HEK293T (cell line): ENCODE measurements around the gene HBA1.
"Not testable (repeated sequence)": the region's sequence is repeated elsewhere in the genome, so short reads cannot be mapped to it uniquely, and the experiment has no call there.

Source experiments
- CTCF ChIA-PET: fragments of 350-600 bp; formaldehyde crosslinking; extraction: SDS; loops from one replicate; lab custom pipeline; 2021; ENCODE audit warnings: antibody characterized with exemption, inconsistent platforms; lab: Yijun Ruan, JAX
- POLR2A ChIA-PET: fragments of 350-600 bp; formaldehyde crosslinking; extraction: SDS; loops from one replicate; lab custom pipeline; 2020; ENCODE audit warnings: antibody characterized with exemption, inconsistent platforms; lab: Yijun Ruan, JAX
- DNase-seq: peaks from one replicate; pipeline ENCODE4 v3.0.0; 2012; ENCODE audit warnings: mixed read lengths; ENCODE audit errors: extremely low spot score
- ARNT ChIP-seq: fragments of 450-650 bp; IDR thresholded peaks from 2 replicates; pipeline ENCODE4 v1.6.1; 2017; ENCODE audit warnings: mild to moderate bottlenecking
- BHLHE40 ChIP-seq: fragments of 450-650 bp; IDR thresholded peaks from 2 replicates; pipeline ENCODE4 v1.6.1; 2016; ENCODE audit warnings: mild to moderate bottlenecking, moderate library complexity, borderline replicate concordance
- CTBP1 ChIP-seq: fragments of 450-650 bp; IDR thresholded peaks from 2 replicates; pipeline ENCODE4 v1.6.1; 2016; ENCODE audit warnings: borderline replicate concordance
- ELF4 ChIP-seq: fragments of 450-650 bp; IDR thresholded peaks from 2 replicates; pipeline ENCODE4 v1.6.1; 2017; ENCODE audit warnings: antibody characterized with exemption
- FOXA1 ChIP-seq: fragments of 450-650 bp; IDR thresholded peaks from 2 replicates; pipeline ENCODE4 v1.6.1; 2016; ENCODE audit warnings: mild to moderate bottlenecking
- FOXK2 ChIP-seq: fragments of 450-650 bp; IDR thresholded peaks from 2 replicates; pipeline ENCODE4 v1.6.1; 2016; ENCODE audit warnings: mild to moderate bottlenecking
- FOXM1 ChIP-seq: fragments of 450-650 bp; IDR thresholded peaks from 2 replicates; pipeline ENCODE4 v1.6.1; 2017; ENCODE audit warnings: mild to moderate bottlenecking, borderline replicate concordance
- HDGF ChIP-seq: fragments of 450-650 bp; IDR thresholded peaks from 2 replicates; pipeline ENCODE4 v1.6.1; 2017; ENCODE audit warnings: antibody characterized with exemption, borderline replicate concordance
- L3MBTL2 ChIP-seq: fragments of 450-650 bp; conservative IDR thresholded peaks from 2 replicates; pipeline ENCODE4 v1.6.1; 2016; ENCODE audit warnings: mild to moderate bottlenecking
- LEF1 ChIP-seq: fragments of 450-650 bp; IDR thresholded peaks from 2 replicates; pipeline ENCODE4 v1.6.1; 2017; ENCODE audit warnings: mild to moderate bottlenecking, borderline replicate concordance
- NFRKB ChIP-seq: fragments of 450-650 bp; IDR thresholded peaks from 2 replicates; pipeline ENCODE4 v1.6.1; 2016; ENCODE audit warnings: mild to moderate bottlenecking, moderate library complexity
- PKNOX1 ChIP-seq: fragments of 450-650 bp; IDR thresholded peaks from 2 replicates; pipeline ENCODE4 v1.6.1; 2016
- SP1 ChIP-seq: fragments of 450-650 bp; IDR thresholded peaks from 2 replicates; pipeline ENCODE4 v1.6.1; 2017
- SUZ12 ChIP-seq: fragments of 450-650 bp; IDR thresholded peaks from 2 replicates; pipeline ENCODE4 v1.6.1; 2016; ENCODE audit warnings: mild to moderate bottlenecking
- TARDBP ChIP-seq: fragments of 450-650 bp; IDR thresholded peaks from 2 replicates; pipeline ENCODE4 v1.6.1; 2016
- ZNF384 ChIP-seq: fragments of 450-650 bp; IDR thresholded peaks from 2 replicates; pipeline ENCODE4 v1.6.1; 2016

Gene HBA1

DNA sequence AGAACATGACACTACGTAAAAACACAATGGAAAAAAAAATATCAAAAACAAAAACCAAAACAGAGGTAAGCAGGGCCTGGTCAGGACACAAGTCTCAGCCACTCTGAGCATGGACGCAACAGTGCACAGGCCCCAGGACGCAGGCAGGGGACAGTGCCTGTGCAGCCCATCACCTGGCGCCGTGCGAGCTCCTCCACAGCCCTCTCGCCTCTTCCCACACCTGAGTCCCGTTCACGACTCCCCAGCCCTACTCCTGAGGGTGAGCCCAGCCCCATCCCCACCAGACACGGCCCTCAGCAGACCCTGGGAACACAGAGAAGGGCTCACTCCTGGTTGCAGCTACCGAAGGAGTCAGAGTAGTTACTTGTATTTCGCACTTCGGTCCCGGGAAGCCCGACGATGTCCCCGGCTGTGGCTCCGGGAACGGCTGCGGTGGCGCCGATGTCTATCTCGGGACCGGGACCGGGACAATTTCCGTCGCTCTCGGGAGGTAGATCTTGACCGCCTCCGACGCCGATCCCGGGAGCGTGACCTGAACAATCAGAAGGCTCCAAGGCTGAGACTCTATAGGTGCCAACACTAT, 13.2 kb downstream of the HBA1 start:
- ChIA-PET POLR2A (no interaction called here), CTCF (no interaction called here)
- TF ChIP-seq FOXA1: no peak
- no peak for TF ChIP-seq SP1
- TF ChIP-seq CTBP1: no peak
- TF ChIP-seq HDGF: no peak
- no peak for TF ChIP-seq SUZ12
- no peak for TF ChIP-seq ZNF384
- TF ChIP-seq NFRKB: no peak
- no peak for TF ChIP-seq ELF4
- no peak for TF ChIP-seq PKNOX1
- TF ChIP-seq L3MBTL2: no peak
- no peak for TF ChIP-seq BHLHE40
- no peak for TF ChIP-seq FOXK2
- no peak for TF ChIP-seq ARNT
- TF ChIP-seq FOXM1: no peak
- no peak for TF ChIP-seq TARDBP
- DNase-seq: no peak

DNA sequence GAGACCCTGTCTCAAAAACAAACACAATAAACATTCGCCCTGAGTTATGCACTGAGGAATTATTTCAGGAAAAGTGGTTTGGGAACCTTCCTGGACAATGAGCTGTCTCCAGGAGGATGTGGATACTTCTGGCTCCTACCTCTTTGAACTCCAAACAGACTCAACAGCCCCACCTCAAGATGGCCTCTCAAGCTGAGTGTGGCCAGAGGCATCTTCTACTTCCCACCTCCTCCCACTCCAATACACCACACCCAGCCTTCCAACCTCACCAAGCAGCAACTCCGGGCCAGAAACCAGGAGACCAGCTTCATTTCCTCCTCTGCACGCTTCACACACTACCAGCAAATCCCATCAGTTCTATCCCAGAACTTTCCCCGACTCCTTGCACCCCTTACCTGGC, 15.4 kb downstream of the HBA1 start:
- no peak for DNase-seq
- ChIA-PET CTCF (interaction anchor here (0.8 kb wide), 1 partner anchor 10 kb away, joined by 7 read pairs; no protein-coding TSS in a partner anchor), POLR2A (no interaction called here)
- TF ChIP-seq PKNOX1 (no peak), SUZ12 (no peak), CTBP1 (no peak), SP1 (no peak), ARNT (no peak), NFRKB (no peak), ELF4 (no peak), TARDBP (no peak), FOXM1 (no peak), L3MBTL2 (no peak), BHLHE40 (no peak), ZNF384 (no peak), LEF1 (no peak), FOXK2 (no peak), FOXA1 (no peak), HDGF (no peak)

GRCh38 chr16:192686-193085, 16.2 kb downstream of the HBA1 start:
- ChIA-PET CTCF (no interaction called here), POLR2A (no interaction called here)
- TF ChIP-seq BHLHE40 (no peak), FOXM1 (no peak), SUZ12 (no peak), SP1 (no peak), NFRKB (no peak), FOXA1 (no peak), ARNT (no peak), ZNF384 (no peak)
- no peak for DNase-seq

DNA sequence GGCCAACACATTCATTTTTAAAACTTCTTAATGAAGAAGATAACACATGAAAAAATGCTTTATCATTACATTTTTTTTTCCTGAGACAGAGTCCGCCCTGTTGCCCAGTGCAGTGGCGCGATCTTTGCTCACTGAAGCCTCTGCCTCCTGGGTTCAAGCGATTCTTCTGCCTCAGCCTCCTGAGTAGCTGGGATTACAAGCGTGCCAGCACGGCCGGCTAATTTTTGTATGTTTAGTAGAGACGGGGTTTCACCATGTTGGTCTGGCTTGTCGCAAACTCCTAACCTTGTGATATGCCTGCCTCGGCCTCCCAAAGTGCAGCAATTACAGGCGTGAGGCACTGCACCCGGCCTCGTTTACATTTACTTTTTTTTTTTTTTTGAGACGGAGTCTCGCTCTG, 17.0 kb downstream of the HBA1 start:
- POLR2A ChIA-PET: no interaction called here

GRCh38 chr16:194516-194915, 18.0 kb downstream of the HBA1 start:
- DNase-seq: no peak
- no peak for TF ChIP-seq PKNOX1
- TF ChIP-seq NFRKB: no peak
- no peak for TF ChIP-seq TARDBP
- no peak for TF ChIP-seq ARNT
- no peak for TF ChIP-seq FOXA1
- TF ChIP-seq LEF1: no peak
- no peak for TF ChIP-seq SP1
- no peak for TF ChIP-seq ELF4
- TF ChIP-seq L3MBTL2: no peak
- no peak for TF ChIP-seq SUZ12
- TF ChIP-seq ZNF384: no peak
- TF ChIP-seq BHLHE40: no peak
- POLR2A ChIA-PET: no interaction called here
- CTCF ChIA-PET: no interaction called here

More for the DNA sequence above, 17.0 kb downstream of the HBA1 start:
- TF ChIP-seq HDGF: no peak
- CTCF ChIA-PET: no interaction called here
- DNase-seq: no peak

GRCh38 chr16:200388-200787, 23.9 kb downstream of the HBA1 start:
- ChIA-PET POLR2A (no interaction called here), CTCF (no interaction called here)
- no peak for DNase-seq
- TF ChIP-seq ARNT (no peak), SP1 (no peak), L3MBTL2 (no peak), SUZ12 (no peak), FOXM1 (no peak), FOXK2 (no peak)

DNA sequence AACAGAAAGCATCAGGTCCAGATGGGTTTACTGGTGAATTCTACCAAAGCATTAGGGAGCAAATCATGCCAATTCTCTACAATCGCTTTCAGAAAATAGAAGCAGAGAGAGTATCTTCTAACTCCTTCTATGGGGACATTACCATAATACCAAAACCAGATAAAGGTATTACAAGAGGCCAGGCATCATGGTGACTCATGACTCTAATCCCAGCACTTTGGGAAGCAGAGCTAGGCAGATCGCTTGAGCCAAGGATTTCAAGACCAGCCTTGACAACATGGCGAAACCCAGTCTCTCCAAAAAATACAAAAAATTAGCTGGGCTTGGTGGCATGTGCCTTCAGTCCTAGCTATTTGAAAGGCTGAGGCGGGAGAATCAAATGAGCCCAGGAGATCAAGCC, 26.8 kb downstream of the HBA1 start:
- CTCF ChIA-PET: no interaction called here
- no peak for DNase-seq
- no peak for TF ChIP-seq L3MBTL2
- no peak for TF ChIP-seq HDGF
- no peak for TF ChIP-seq SUZ12
- TF ChIP-seq FOXA1: no peak
- no peak for TF ChIP-seq CTBP1
- no peak for TF ChIP-seq LEF1
- no peak for TF ChIP-seq SP1
- no peak for TF ChIP-seq ZNF384
- TF ChIP-seq FOXK2: no peak
- no peak for TF ChIP-seq PKNOX1
- no peak for TF ChIP-seq NFRKB
- no peak for TF ChIP-seq ARNT
- TF ChIP-seq TARDBP: no peak
- no peak for TF ChIP-seq ELF4
- no peak for TF ChIP-seq BHLHE40
- no peak for TF ChIP-seq FOXM1
- POLR2A ChIA-PET: no interaction called here

DNA sequence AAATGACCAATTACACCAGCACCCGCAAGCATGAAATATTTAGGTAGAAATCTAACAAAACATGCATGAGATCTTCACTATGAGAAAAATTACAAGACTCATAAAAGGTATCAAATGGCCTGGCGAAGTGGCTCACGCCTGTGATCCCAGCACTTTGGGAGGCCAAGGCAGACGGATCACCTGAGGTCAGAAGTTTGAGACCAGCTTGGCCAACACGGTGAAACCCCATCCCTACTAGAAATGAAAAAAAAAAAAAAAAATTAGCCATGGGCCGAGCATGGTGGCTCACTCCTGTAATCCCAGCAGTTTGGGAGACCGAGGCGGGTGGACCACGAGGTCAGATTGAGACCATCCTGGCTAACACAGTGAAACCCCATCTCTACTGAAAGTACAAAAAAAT, 27.6 kb downstream of the HBA1 start:
- CTCF ChIA-PET, POLR2A ChIA-PET, DNase-seq: not testable (repeated sequence)

DNA sequence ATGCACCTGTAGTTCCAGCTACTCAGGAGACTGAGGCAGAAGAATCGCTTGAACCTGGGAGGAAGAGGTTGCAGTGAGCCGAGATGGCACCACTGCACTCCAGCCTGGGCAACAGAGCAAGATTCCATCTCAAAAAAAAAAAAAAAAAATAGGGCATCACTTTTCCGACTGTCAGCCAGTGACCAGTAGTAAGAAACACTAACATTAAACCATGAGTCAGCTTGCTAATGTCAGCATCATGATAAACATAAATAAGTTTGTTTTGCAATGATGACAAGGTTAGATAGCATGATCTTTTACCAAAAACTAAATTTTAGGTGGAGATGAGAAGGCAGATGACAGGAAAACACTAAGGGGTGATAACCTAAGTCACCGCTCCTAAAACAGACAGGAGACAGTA, 32.9 kb downstream of the HBA1 start:
- POLR2A ChIA-PET, DNase-seq: not testable (repeated sequence)
- CTCF ChIA-PET: interaction anchor here (1.3 kb wide), 1 partner anchor 108 kb away, joined by 6 read pairs; no protein-coding TSS in a partner anchor
